ENCODE data around the gene AGRN. TPM values are rescaled to one million over a fixed set of nuclear protein-coding genes. Genes with fewer than 3 reads are reported as not detected.

AGRN gene
- total RNA-seq, 1 donor from 2014 or later, result 135 TPM

GRCh38 chr1:1071486-1072298, 51.8 kb downstream of the AGRN start:
- no peak for ATAC-seq
- no peaks in the 10 kb centered on the region for H3K9me3 ChIP-seq
- DNase-seq, result no peak
- peaks cover 38% of the 10 kb centered on the region for H3K27me3 ChIP-seq
- no peak for TF ChIP-seq CTCF (IDR thresholded peaks at IDR 0.05)
- H3K4me3 ChIP-seq, result no peak overlapping the region
- H3K4me1 ChIP-seq, result peaks cover 6% of the 10 kb centered on the region
- H3K27ac ChIP-seq, result no peak overlapping the region
- intact Hi-C loops (cut with DNase I), result no loop called here
- H3K36me3 ChIP-seq, result no peaks in the 10 kb centered on the region

GRCh38 chr1:1072299-1072848, 52.5 kb downstream of the AGRN start:
- TF ChIP-seq CTCF (IDR thresholded peaks at IDR 0.05), result no peak
- H3K27ac ChIP-seq, result no peak overlapping the region
- DNase-seq (no peak), ATAC-seq (no peak)
- peaks cover 6% of the 10 kb centered on the region for H3K4me1 ChIP-seq
- intact Hi-C loops (cut with DNase I), result no loop called here
- no peaks in the 10 kb centered on the region for H3K9me3 ChIP-seq
- no peak overlapping the region for H3K4me3 ChIP-seq
- peaks cover 36% of the 10 kb centered on the region for H3K27me3 ChIP-seq
- H3K36me3 ChIP-seq, result no peaks in the 10 kb centered on the region

GRCh38 chr1:1072849-1073742, 53.2 kb downstream of the AGRN start:
- intact Hi-C loops (cut with DNase I), result no loop called here
- no peaks in the 10 kb centered on the region for H3K9me3 ChIP-seq
- peaks cover 6% of the 10 kb centered on the region for H3K4me1 ChIP-seq
- H3K27ac ChIP-seq, result no peak overlapping the region
- no peak for TF ChIP-seq CTCF (IDR thresholded peaks at IDR 0.05)
- DNase-seq, result peak; percentile 61
- ATAC-seq, result no peak
- H3K27me3 ChIP-seq, result peaks cover 29% of the 10 kb centered on the region
- no peak overlapping the region for H3K4me3 ChIP-seq
- H3K36me3 ChIP-seq, result no peaks in the 10 kb centered on the region

- intact Hi-C loops (cut with DNase I), result no loop called here
- peaks cover 26% of the 10 kb centered on the region for H3K27me3 ChIP-seq
- ATAC-seq, result peak; percentile 76
- H3K4me1 ChIP-seq, result peaks cover 6% of the 10 kb centered on the region
- no peak for TF ChIP-seq CTCF (IDR thresholded peaks at IDR 0.05)
- DNase-seq, result peak; percentile 85
- no peaks in the 10 kb centered on the region for H3K36me3 ChIP-seq
- H3K27ac ChIP-seq, result no peak within 1 kb of the TSS
- H3K9me3 ChIP-seq, result no peaks in the 10 kb centered on the region
- no peak within 1 kb of the TSS for H3K4me3 ChIP-seq
These were observed 54.0 kb downstream of the AGRN start, which contains the start of gene RNF223 for GRCh38 chr1:1073743-1074587. Gene RNF223 (minus strand): TSS chr1:1074306. CDS start chr1:1072566, 1,740 bp downstream.

- H3K4me3 ChIP-seq, result no peak overlapping the region
- peak; percentile 63 for DNase-seq
- no peaks in the 10 kb centered on the region for H3K36me3 ChIP-seq
- H3K9me3 ChIP-seq, result no peaks in the 10 kb centered on the region
- no peak overlapping the region for H3K27ac ChIP-seq
- peaks cover 6% of the 10 kb centered on the region for H3K4me1 ChIP-seq
- peaks cover 21% of the 10 kb centered on the region for H3K27me3 ChIP-seq
- no peak for ATAC-seq
- intact Hi-C loops (cut with DNase I), result no loop called here
- TF ChIP-seq CTCF (IDR thresholded peaks at IDR 0.05), result no peak
These were observed 54.8 kb downstream of the AGRN start for GRCh38 chr1:1074631-1075147.

Measured in upper lobe of right lung (tissue), 1 donor.